ENCODE measurements around the gene FUBP1. TPM values are rescaled to one million over a fixed set of nuclear protein-coding genes. Genes with fewer than 3 reads are reported as not detected.

FUBP1 gene
- total and polyA plus RNA-seq, 2 of the 8 experiments (the other 6 are each of a cell fraction or from before 2014, with no cell fraction given): 184 to 201 TPM

DNA sequence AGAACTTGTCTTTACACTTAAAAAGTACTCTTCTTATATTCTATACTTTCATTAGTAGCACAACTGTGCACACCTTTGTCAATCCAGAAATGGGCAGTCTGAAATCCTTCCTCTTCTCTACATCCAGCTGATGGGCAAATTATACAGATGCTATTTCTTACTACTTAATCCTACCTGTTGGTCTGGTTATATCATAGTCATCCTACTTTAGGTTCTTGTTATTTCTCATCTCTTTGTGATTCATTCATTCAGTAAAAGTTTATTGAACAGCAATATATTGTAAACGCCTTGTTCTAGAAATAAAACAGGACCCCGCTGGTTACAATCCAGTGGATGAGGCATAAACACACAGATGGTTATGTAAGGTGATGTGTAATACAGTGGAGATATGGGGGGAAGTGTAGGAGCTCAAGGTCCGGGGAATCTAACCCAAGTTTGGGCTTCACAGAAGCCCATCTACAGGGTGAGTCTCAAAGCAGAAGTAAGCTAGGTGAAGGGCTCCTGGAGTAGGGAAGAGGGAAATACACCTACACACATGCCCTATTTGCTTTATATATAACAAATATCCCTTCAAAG is 11.8 kb upstream of the FUBP1 start:
- no peaks in the 10 kb centered on the region for H3K23me2 ChIP-seq (ENCODE audit: low read depth, low read length)
- no peak overlapping the region for H3K27ac ChIP-seq (ENCODE audit: low read depth, low read length)
- H2AK5ac ChIP-seq (ENCODE audit: low read depth, low read length): no peak overlapping the region
- no peak overlapping the region for H2BK120ac ChIP-seq (replicated peaks; ENCODE audit: low read depth, low read length)
- peaks cover under 1 to 10% of the 10 kb centered on the region in 2 experiments for H4K20me1 ChIP-seq (replicated peaks in 1 of 2; ENCODE audit: control insufficient read depth in 1 of 2, insufficient read depth in 2 of 2, low read length in 2 of 2)
- no peak overlapping the region for H3K9ac ChIP-seq (replicated peaks in 1 of 4; ENCODE audit: extremely low read depth in 1 of 4, low read depth in 3 of 4, low read length in 3 of 4)
- no peak overlapping the region for H4K5ac ChIP-seq (ENCODE audit: insufficient read length, low read depth, low read length)
- no peak overlapping the region for H3K18ac ChIP-seq (ENCODE audit: extremely low read depth, low read length)
- H3K9me3 ChIP-seq (ENCODE audit: insufficient read depth in 2 of 2, low read depth in 1 of 2, low read length in 1 of 2): no peaks in the 10 kb centered on the region
- H2BK15ac ChIP-seq (ENCODE audit: low read length): no peak overlapping the region
- H2BK12ac ChIP-seq (ENCODE audit: low read depth, low read length): no peak overlapping the region
- H3K4ac ChIP-seq (replicated peaks; ENCODE audit: insufficient read length, low read depth, low read length): no peak overlapping the region
- H3K36me3 ChIP-seq (ENCODE audit: control insufficient read depth in 2 of 4, insufficient read depth in 4 of 4, low read length in 3 of 4): peaks cover 0 to 13% (median 6%) of the 10 kb centered on the region in 4 experiments; a peak in 5 of 8 replicates
- H4K91ac ChIP-seq (replicated peaks; ENCODE audit: insufficient read length, low read length): no peak overlapping the region
- ChIA-PET POLR2A (ENCODE audit: partially characterized antibody) (interaction anchor here (1.0 to 5.5 kb wide), 7 partner anchors 10 to 17 kb away, joined by 3 to 33 read pairs (median 9); partner anchors contain the start of genes DNAJB4 and FUBP1), CTCF (ENCODE audit: partially characterized antibody) (interaction anchor here (0.5 to 1.7 kb wide), 6 partner anchors 11 to 402 kb away, joined by 3 to 8 read pairs (median 3); partner anchors contain the start of gene DNAJB4)
- no peak overlapping the region for H3K23ac ChIP-seq (ENCODE audit: insufficient read length)
- H3K4me1 ChIP-seq (replicated peaks in 1 of 4; ENCODE audit: control insufficient read depth in 3 of 4, insufficient read depth in 4 of 4, low read length in 3 of 4): no peaks in the 10 kb centered on the region
- 90% methylated on average over 3 of the region's 3 CpGs; no CpG with 5 or more reads in 1 of the 2 experiments for WGBS, 2 experiments (ENCODE audit: extremely low coverage in 1 of 2, insufficient coverage in 1 of 2, insufficient read length in 1 of 2, insufficient replicate concordance in 2 of 2, low coverage in 1 of 2, low lambda C conversion rate in 2 of 2, missing lambda C conversion rate in 1 of 2)
- no peak overlapping the region for H4K8ac ChIP-seq (ENCODE audit: extremely low read depth, insufficient read depth, low read length)
- no peak overlapping the region for H3K14ac ChIP-seq (ENCODE audit: insufficient read length)
- FAIRE-seq (no peak), DNase-seq (ENCODE audit: low read depth in 1 of 2, low spot score in 2 of 2) (no peak)
- no peak overlapping the region for H3K4me2 ChIP-seq (ENCODE audit: insufficient read depth in 1 of 2, low read depth in 2 of 2, low read length in 2 of 2)
- no peak overlapping the region for H2BK20ac ChIP-seq (ENCODE audit: low read length)
- H2AFZ ChIP-seq (ENCODE audit: low read length): no peak overlapping the region
- H3K79me2 ChIP-seq (ENCODE audit: control insufficient read depth in 1 of 2, insufficient read depth in 2 of 2, low read length in 2 of 2): peaks cover 4 to 81% of the 10 kb centered on the region in 2 experiments
- no peak overlapping the region for H2BK5ac ChIP-seq (ENCODE audit: low read depth, low read length)
- peaks cover 7% of the 10 kb centered on the region for H3K79me1 ChIP-seq (ENCODE audit: low read depth, low read length)
- H3K56ac ChIP-seq (replicated peaks; ENCODE audit: insufficient read length, low read depth, low read length): no peak overlapping the region
- no peak overlapping the region for H3K4me3 ChIP-seq (ENCODE audit: extremely low read depth in 1 of 4, insufficient read depth in 2 of 4, low read depth in 3 of 4, low read length in 4 of 4)
- no peaks in the 10 kb centered on the region for H3K27me3 ChIP-seq (replicated peaks in 1 of 4; ENCODE audit: control insufficient read depth in 3 of 4, extremely low read depth in 1 of 4, insufficient read depth in 3 of 4, low read length in 3 of 4)
- no peak for TF ChIP-seq HDAC6 (IDR thresholded peaks at IDR 0.05; ENCODE audit: low read depth, low read length)
- TF ChIP-seq RAD21 (IDR thresholded peaks at IDR 0.05 in 1 of 2, conservative IDR thresholded peaks at IDR 0.05 in 1 of 2; ENCODE audit: low read depth in 2 of 2, low read length in 2 of 2): no peak
- TF ChIP-seq KDM5A (IDR thresholded peaks at IDR 0.05; ENCODE audit: low read length): no peak
- TF ChIP-seq POLR2AphosphoS5 (IDR thresholded peaks at IDR 0.05; ENCODE audit: low read depth, low read length): no peak
- no peak for TF ChIP-seq SIN3A (conservative IDR thresholded peaks at IDR 0.05 in 1 of 2, IDR thresholded peaks at IDR 0.05 in 1 of 2; ENCODE audit: low read depth in 1 of 2, low read length in 2 of 2)
- no peak for TF ChIP-seq EZH2 (IDR thresholded peaks at IDR 0.05; ENCODE audit: low read depth, low read length, severe bottlenecking)
- no peak for TF ChIP-seq TAF7 (optimal IDR thresholded peaks at IDR 0.05; ENCODE audit: borderline replicate concordance, low read depth, low read length)
- TF ChIP-seq TEAD4 (IDR thresholded peaks at IDR 0.05; ENCODE audit: low read depth, low read length): no peak
- no peak for TF ChIP-seq RXRA (IDR thresholded peaks at IDR 0.05; ENCODE audit: insufficient read depth, low read depth, low read length)
- TF ChIP-seq CHD2 (IDR thresholded peaks at IDR 0.05; ENCODE audit: low read length): no peak
- no peak for TF ChIP-seq BRCA1 (IDR thresholded peaks at IDR 0.05; ENCODE audit: low read depth, low read length)
- TF ChIP-seq KDM1A (IDR thresholded peaks at IDR 0.05; ENCODE audit: borderline replicate concordance, low read length): no peak
- TF ChIP-seq TCF12 (IDR thresholded peaks at IDR 0.05; ENCODE audit: low read depth, low read length): no peak

Measured in H1 (cell line).